Central memory CD4-positive, alpha-beta T cell (primary cell): ENCODE results near the gene PRSS58.

Experiments
- DNase-seq: peaks from one replicate; pipeline ENCODE4 v3.0.0; 2022
- total RNA-seq, 3 experiments: gene quantifications; one replicate each; lab custom pipeline; 2026; lab: John Stamatoyannopoulos, UW

Gene PRSS58
- total RNA-seq = 0 reads per million in 3 experiments

GRCh38 chr7:142257958-142258357, at the start of gene PRSS58:
PRSS58 (minus strand) TSS chr7:142258058; CDS start chr7:142257707, 351 bp downstream.
- no peak for DNase-seq

- no peak for DNase-seq
These were observed 49.5 kb upstream of the PRSS58 start for GRCh38 chr7:142307246-142307900.

- peak; percentile 34 for DNase-seq
These were observed 45.8 kb upstream of the PRSS58 start for GRCh38 chr7:142303650-142304049.

- DNase-seq = no peak
These were observed 44.2 kb upstream of the PRSS58 start for GRCh38 chr7:142301923-142302550.

- DNase-seq = no peak
These were observed 43.4 kb upstream of the PRSS58 start for GRCh38 chr7:142301299-142301698.

GRCh38 chr7:142300689-142301088, 42.8 kb upstream of the PRSS58 start:
- peak; percentile 31 for DNase-seq

- no peak for DNase-seq
These were observed 41.5 kb upstream of the PRSS58 start for GRCh38 chr7:142299237-142299781.

- no peak for DNase-seq
These were observed 40.8 kb upstream of the PRSS58 start for GRCh38 chr7:142298627-142299026.

GRCh38 chr7:142298009-142298408, 40.2 kb upstream of the PRSS58 start:
- DNase-seq = no peak

GRCh38 chr7:142280263-142280662, 22.4 kb upstream of the PRSS58 start:
- DNase-seq = no peak

GRCh38 chr7:142279601-142280000, 21.7 kb upstream of the PRSS58 start:
- no peak for DNase-seq

- DNase-seq = no peak
These were observed 17.2 kb upstream of the PRSS58 start for GRCh38 chr7:142275028-142275427.

- no peak for DNase-seq
These were observed 15.0 kb upstream of the PRSS58 start for GRCh38 chr7:142272841-142273240.

GRCh38 chr7:142263598-142264380, 5.9 kb upstream of the PRSS58 start:
- DNase-seq = no peak

- no peak for DNase-seq
These were observed 7.2 kb downstream of the PRSS58 start for GRCh38 chr7:142250705-142251104.

GRCh38 chr7:142249918-142250317, 7.9 kb downstream of the PRSS58 start:
- no peak for DNase-seq

- no peak for DNase-seq
These were observed 9.4 kb downstream of the PRSS58 start for GRCh38 chr7:142248166-142249160.

- DNase-seq = no peak
These were observed 14.0 kb downstream of the PRSS58 start for GRCh38 chr7:142243823-142244222.

- DNase-seq = no peak
These were observed 17.3 kb downstream of the PRSS58 start for GRCh38 chr7:142240546-142240945.

GRCh38 chr7:142231716-142232115, 26.1 kb downstream of the PRSS58 start:
- no peak for DNase-seq

GRCh38 chr7:142228537-142229104, 29.2 kb downstream of the PRSS58 start:
- no peak for DNase-seq
